Measurements from ENCODE around the gene ABLIM1.

The ABLIM1 gene

DNA sequence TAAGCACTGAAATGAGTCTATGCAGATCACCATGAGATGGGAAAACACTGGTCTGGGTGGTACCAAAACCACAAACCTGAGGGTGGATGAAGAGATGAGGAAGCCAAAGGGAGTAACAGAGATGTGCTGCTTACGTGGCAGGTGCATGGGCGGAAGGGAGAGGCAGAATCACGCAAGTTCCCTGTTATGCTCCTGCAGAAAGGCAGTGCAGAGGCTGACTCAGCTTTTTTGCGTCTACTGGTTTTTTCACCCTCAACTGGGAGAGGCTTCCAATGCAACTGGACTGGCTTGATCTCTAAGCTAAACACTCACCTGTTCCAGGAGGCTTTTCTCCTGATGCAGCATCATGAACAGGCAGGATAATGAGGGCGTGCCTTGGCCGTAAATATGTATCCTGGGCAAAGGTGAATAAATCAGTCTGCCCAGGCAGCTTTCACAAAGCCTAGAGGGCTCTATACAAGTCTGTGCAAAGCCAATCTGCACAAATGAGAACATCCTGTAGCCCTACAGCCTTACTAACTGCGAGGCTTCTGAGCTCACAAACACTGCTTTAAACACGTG, 158.4 kb downstream of the ABLIM1 start:
- DNase-seq (ENCODE audit: extremely low read depth, low read depth), result no peak
- TF ChIP-seq, protein P1, sequence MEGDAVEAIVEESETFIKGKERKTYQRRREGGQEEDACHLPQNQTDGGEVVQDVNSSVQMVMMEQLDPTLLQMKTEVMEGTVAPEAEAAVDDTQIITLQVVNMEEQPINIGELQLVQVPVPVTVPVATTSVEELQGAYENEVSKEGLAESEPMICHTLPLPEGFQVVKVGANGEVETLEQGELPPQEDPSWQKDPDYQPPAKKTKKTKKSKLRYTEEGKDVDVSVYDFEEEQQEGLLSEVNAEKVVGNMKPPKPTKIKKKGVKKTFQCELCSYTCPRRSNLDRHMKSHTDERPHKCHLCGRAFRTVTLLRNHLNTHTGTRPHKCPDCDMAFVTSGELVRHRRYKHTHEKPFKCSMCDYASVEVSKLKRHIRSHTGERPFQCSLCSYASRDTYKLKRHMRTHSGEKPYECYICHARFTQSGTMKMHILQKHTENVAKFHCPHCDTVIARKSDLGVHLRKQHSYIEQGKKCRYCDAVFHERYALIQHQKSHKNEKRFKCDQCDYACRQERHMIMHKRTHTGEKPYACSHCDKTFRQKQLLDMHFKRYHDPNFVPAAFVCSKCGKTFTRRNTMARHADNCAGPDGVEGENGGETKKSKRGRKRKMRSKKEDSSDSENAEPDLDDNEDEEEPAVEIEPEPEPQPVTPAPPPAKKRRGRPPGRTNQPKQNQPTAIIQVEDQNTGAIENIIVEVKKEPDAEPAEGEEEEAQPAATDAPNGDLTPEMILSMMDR (IDR thresholded peaks at IDR 0.05; ENCODE audit: low read depth, low read length), result no peak

DNA sequence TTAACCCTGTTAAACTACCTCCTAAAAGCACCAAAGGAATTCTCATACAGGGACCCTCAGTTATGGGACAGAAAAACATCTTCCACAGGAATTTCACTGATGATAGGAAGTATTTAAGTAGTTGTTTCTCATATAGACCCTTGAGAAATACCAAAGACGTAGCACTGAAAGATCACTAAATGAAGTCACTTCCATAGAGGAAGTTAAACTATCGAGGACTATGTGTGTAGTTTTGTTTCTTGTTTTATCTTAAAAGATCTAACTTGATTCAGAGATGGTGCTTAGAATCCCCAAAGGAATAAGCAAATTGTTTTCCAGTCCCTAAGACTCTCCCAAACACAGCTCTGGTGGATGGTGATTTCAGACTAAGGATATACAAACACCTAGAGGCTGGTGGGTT, 159.0 kb downstream of the ABLIM1 start:
- TF ChIP-seq, protein P1 (IDR thresholded peaks at IDR 0.05; ENCODE audit: low read depth, low read length), result no peak
- DNase-seq (ENCODE audit: extremely low read depth, low read depth), result no peak

DNA sequence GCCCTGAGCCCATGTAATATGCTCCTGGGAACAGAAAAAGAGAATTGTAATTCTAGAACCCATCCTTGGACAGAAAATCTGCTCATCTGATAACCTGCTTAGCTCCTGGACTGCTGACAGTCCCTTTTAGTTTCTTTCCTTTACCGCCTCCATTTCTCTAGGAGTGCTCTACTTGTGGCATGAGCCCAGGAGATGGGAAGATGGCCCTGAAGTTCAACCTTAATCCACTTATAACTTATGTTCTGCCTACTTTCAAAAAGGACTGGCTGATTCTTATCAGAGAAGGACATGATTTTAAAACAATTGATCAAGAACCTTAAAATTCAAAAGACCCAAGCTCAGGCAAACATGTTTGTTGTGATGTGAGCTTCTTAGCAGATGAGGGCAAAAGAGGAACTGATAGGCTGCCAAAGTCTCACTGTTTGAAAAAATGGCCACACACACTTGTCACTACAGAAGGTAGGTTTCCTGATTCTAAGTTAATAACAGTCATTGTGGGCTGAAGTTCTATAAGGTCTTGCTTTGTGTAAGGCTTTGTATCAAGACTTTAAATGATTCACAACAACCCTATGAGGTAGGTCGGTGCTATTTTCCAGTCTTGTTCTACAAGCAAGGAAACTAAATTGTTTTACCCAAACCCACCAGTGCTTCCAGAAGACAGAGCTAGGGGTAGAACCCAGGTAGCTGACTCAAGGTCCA, 159.5 kb downstream of the ABLIM1 start:
- no peak for DNase-seq (ENCODE audit: extremely low read depth, low read depth)
- TF ChIP-seq, protein P1 (IDR thresholded peaks at IDR 0.05; ENCODE audit: low read depth, low read length), result no peak

DNA sequence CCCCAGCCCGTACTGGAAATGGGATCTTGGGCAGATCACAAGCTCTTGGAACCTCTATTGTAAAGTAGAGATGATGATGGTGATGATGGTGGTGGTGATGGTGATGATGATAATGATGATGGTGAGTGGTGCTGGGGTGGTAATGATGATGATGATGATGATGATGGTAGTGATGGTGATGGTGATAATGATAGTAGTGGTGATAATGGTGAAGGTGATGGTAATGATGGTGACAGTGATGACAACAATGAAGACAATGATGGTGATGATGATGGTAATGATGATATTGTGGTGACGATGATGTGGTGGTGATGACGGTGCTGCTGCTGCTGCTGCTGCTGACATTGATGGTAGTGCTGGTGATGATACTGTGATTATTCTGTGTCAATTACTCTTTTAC, 162.8 kb downstream of the ABLIM1 start:
- DNase-seq (ENCODE audit: extremely low read depth, low read depth), result no peak
- TF ChIP-seq, protein P1 (IDR thresholded peaks at IDR 0.05; ENCODE audit: low read depth, low read length), result no peak

DNA sequence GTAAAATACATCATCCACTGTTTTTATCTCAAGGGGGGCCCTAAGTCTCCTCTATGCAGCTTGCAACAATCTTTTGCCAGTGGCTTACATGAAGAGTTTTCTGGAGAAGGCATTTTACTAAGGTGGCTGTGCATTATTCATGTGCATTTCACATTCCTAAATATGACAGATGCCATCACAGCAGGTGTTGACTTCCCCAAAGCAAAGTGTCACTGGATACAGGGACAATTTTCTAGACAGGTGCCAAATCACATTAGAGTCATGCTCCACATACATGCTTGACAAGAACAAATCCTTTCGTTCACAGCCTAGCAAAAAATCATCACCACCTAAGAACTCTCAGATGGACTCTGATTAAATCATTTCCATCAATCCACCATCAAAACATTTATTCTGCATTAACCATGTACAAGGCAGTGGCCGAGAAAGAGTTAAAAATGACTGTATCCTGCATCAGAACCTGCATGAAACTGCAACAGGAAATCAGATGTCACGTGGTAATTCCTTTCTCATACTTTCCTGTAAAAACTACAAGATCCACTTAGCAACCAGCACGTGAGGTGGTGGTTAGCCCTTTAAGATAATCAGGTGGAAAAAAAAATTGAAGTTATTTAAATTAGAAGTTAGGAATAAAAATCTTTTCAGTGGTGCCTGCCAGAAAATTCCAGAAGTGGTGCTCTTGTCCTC, 165.6 kb downstream of the ABLIM1 start:
- DNase-seq (ENCODE audit: extremely low read depth, low read depth), result no peak

DNA sequence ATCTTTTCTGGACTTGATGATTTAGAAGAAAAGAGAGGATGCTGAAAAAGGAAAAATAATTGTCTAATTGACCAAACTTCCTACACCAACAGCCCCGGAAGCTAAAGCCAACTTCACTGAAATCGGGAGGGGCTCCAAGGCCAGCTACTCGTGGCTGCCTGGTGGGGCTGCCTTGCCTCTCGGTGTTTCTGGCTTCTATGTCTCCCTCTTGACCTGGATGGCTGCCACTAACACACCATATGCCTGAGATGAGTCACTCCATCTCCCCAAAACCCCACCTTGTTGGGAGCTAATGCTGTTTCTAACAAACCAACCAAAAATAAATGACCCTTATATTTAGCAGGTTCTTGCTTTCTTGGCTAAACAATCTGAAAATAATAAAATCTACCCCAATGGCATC, 166.1 kb downstream of the ABLIM1 start:
- TF ChIP-seq, protein P1 (IDR thresholded peaks at IDR 0.05; ENCODE audit: low read depth, low read length), result no peak

More for the DNA sequence above, 165.6 kb downstream of the ABLIM1 start:
- TF ChIP-seq, protein P1 (IDR thresholded peaks at IDR 0.05; ENCODE audit: low read depth, low read length), result no peak

DNA sequence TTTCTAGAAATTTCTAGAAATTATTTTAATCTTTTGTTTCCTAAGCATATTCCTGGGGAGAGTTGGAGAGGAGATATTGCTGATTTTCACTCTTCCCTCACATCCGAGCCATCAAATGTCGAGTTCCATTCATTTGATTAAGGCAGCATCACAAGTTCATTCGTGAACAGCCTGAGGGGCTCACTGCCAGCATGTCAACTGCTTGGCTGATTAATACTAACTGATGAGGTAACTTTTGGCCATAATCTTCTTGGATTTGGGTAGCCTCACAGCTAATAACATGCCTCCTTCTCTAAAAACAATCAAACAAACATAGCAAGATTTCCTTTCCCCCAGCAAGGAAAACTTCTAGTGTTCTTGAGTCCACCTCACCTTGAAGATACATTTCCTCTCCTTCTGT, 166.7 kb downstream of the ABLIM1 start:
- DNase-seq (ENCODE audit: extremely low read depth, low read depth), result no peak
- TF ChIP-seq, protein P1 (IDR thresholded peaks at IDR 0.05; ENCODE audit: low read depth, low read length), result no peak

More for the DNA sequence above, 166.1 kb downstream of the ABLIM1 start:
- DNase-seq (ENCODE audit: extremely low read depth, low read depth), result no peak

All from AG09319 (cell line).